SU-DHL-6 (cell line): ENCODE results near the gene HIPK2.

Source experiments
- H2AFZ ChIP-seq: fragments of 200-600 bp; sonication (generic); 2 replicates; pipeline ENCODE4 v1.6.1; 2014; ENCODE audit warnings: low read depth, mild to moderate bottlenecking, moderate library complexity, mixed read lengths, antibody characterized with exemption, low read length; ENCODE audit not compliant: severe bottlenecking
- H3F3A ChIP-seq: fragments of 200-600 bp; shearing (Covaris generic); 2 replicates; pipeline ENCODE4 v1.6.0; 2016; ENCODE audit warnings: antibody characterized with exemption, mild to moderate bottlenecking; ENCODE audit not compliant: insufficient read depth
- H3K27ac ChIP-seq: fragments of 200-600 bp; sonication (generic); 2 replicates; pipeline ENCODE4 v1.5.1; 2016; ENCODE audit warnings: low read depth, mild to moderate bottlenecking, low read length, moderate library complexity, mixed read lengths
- H3K27me3 ChIP-seq: fragments of 200-600 bp; sonication (generic), shearing (Covaris generic); 2 replicates; pipeline ENCODE4 v1.6.0; 2014; ENCODE audit warnings: mild to moderate bottlenecking, low read length
- H3K36me3 ChIP-seq: fragments of 200-600 bp; sonication (generic); 2 replicates; pipeline ENCODE4 v1.6.1; 2014; ENCODE audit warnings: mild to moderate bottlenecking, low read length, mixed read lengths
- H3K4me2 ChIP-seq: fragments of 300-600, 200-600 bp; shearing (Covaris generic), sonication (generic); 2 replicates; pipeline ENCODE4 v1.6.0; 2014; ENCODE audit warnings: low read length, low read depth, mild to moderate bottlenecking; ENCODE audit not compliant: poor library complexity, severe bottlenecking
- H3K4me3 ChIP-seq: fragments of 200-600 bp; sonication (generic); 2 replicates; pipeline ENCODE4 v1.5.1; 2014; ENCODE audit warnings: antibody characterized with exemption, low read length, mild to moderate bottlenecking, mixed read lengths; ENCODE audit not compliant: insufficient read depth, poor library complexity, severe bottlenecking
- H3K79me2 ChIP-seq: fragments of 200-600 bp; sonication (generic); 2 replicates; pipeline ENCODE4 v1.6.1; 2014; ENCODE audit warnings: mild to moderate bottlenecking, low read length, moderate library complexity; ENCODE audit not compliant: insufficient read depth
- H3K9ac ChIP-seq: fragments of 200-600 bp; sonication (generic); 2 replicates; pipeline ENCODE4 v1.7.0; 2014; ENCODE audit warnings: mild to moderate bottlenecking, low read length
- H3K9me2 ChIP-seq: fragments of 200-600 bp; sonication (generic); replicated peaks from 2 replicates; pipeline ENCODE4 v1.6.1; 2014; ENCODE audit warnings: low read length; ENCODE audit not compliant: insufficient read depth
- H3K9me3 ChIP-seq: fragments of 200-600 bp; sonication (generic); 2 replicates; pipeline ENCODE4 v1.6.1; 2014; ENCODE audit warnings: low read length, mixed read lengths; ENCODE audit not compliant: insufficient read depth
- H4K20me1 ChIP-seq: fragments of 200-600 bp; sonication (generic); 2 replicates; pipeline ENCODE4 v1.6.1; 2014; ENCODE audit warnings: low read depth, mild to moderate bottlenecking, antibody characterized with exemption, low read length, moderate library complexity, mixed read lengths
- EZH2phosphoT487 ChIP-seq: fragments of 200-600 bp; sonication (generic), shearing (Covaris generic); conservative IDR thresholded peaks from 2 replicates; pipeline ENCODE4 v1.6.1; 2018; ENCODE audit warnings: mild to moderate bottlenecking, antibody characterized with exemption, low read length, moderate library complexity, mixed read lengths
- TF ChIP-seq, protein P1 (sequence below): fragments of 200-600 bp; sonication (generic); IDR thresholded peaks from one replicate; pipeline ENCODE4 v1.5.1; 2017; ENCODE audit warnings: antibody characterized with exemption, mild to moderate bottlenecking, low read length, moderate library complexity; ENCODE audit not compliant: insufficient read depth, poor library complexity, severe bottlenecking

Gene HIPK2

DNA sequence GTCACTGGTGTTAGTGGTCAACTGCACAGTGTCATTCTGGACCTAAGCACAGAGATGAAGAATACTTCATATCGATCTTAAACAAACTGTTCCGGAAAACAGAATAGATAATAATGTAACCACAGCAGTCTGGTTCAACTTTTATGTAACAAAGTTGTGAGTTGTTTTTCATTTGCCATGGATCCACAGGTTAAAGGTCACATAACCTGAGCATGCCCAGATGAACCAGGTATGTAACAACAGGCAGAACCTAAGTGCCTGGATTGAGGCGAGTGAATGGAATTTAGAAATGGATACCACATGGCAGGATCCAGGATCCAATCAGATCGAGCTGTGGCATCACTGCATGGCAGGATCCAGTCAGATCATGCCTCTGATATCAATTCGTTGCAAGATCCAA is 167.2 kb downstream of the HIPK2 start:
- no peak overlapping the region for H2AFZ ChIP-seq
- no peaks in the 10 kb centered on the region for H3K9me2 ChIP-seq
- H4K20me1 ChIP-seq, result no peaks in the 10 kb centered on the region
- no peak overlapping the region for H3K27ac ChIP-seq
- no peak overlapping the region for H3K4me3 ChIP-seq
- H3F3A ChIP-seq, result no peaks in the 10 kb centered on the region
- no peaks in the 10 kb centered on the region for H3K27me3 ChIP-seq
- no peaks in the 10 kb centered on the region for H3K36me3 ChIP-seq
- no peaks in the 10 kb centered on the region for H3K79me2 ChIP-seq
- H3K9me3 ChIP-seq, result no peaks in the 10 kb centered on the region
- TF ChIP-seq, protein P1, sequence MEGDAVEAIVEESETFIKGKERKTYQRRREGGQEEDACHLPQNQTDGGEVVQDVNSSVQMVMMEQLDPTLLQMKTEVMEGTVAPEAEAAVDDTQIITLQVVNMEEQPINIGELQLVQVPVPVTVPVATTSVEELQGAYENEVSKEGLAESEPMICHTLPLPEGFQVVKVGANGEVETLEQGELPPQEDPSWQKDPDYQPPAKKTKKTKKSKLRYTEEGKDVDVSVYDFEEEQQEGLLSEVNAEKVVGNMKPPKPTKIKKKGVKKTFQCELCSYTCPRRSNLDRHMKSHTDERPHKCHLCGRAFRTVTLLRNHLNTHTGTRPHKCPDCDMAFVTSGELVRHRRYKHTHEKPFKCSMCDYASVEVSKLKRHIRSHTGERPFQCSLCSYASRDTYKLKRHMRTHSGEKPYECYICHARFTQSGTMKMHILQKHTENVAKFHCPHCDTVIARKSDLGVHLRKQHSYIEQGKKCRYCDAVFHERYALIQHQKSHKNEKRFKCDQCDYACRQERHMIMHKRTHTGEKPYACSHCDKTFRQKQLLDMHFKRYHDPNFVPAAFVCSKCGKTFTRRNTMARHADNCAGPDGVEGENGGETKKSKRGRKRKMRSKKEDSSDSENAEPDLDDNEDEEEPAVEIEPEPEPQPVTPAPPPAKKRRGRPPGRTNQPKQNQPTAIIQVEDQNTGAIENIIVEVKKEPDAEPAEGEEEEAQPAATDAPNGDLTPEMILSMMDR, result no peak
- TF ChIP-seq EZH2phosphoT487, result no peak
- H3K4me2 ChIP-seq, result no peak overlapping the region
- H3K9ac ChIP-seq, result no peak overlapping the region

DNA sequence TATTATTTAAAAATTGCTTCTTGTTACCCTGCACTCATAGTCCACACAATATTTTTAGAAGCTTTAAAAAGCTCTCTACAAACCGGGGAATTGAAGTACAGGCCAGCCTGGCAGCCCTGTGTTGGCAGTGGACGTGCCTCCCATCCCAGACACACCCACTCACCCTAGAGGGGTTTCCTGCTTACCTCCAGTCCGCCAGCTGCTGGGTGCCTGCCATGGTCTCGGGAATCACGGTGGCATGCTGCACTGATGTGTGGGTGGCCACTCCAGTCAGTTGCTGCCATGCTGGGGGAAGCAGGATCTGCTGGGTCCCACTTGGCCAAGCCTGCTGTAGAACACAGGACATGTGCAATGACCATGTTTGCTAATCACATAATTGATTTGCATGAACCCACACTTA is 173.9 kb downstream of the HIPK2 start:
- no peak overlapping the region for H3K9ac ChIP-seq
- no peaks in the 10 kb centered on the region for H4K20me1 ChIP-seq
- H3K9me3 ChIP-seq, result no peaks in the 10 kb centered on the region
- H3K4me3 ChIP-seq, result no peak overlapping the region
- no peaks in the 10 kb centered on the region for H3K27me3 ChIP-seq
- H3K4me2 ChIP-seq, result no peak overlapping the region
- no peaks in the 10 kb centered on the region for H3K79me2 ChIP-seq
- TF ChIP-seq, protein P1, result no peak
- no peak for TF ChIP-seq EZH2phosphoT487
- H3K9me2 ChIP-seq, result no peaks in the 10 kb centered on the region
- no peak overlapping the region for H3K27ac ChIP-seq
- H2AFZ ChIP-seq, result no peak overlapping the region
- no peaks in the 10 kb centered on the region for H3K36me3 ChIP-seq
- no peaks in the 10 kb centered on the region for H3F3A ChIP-seq

DNA sequence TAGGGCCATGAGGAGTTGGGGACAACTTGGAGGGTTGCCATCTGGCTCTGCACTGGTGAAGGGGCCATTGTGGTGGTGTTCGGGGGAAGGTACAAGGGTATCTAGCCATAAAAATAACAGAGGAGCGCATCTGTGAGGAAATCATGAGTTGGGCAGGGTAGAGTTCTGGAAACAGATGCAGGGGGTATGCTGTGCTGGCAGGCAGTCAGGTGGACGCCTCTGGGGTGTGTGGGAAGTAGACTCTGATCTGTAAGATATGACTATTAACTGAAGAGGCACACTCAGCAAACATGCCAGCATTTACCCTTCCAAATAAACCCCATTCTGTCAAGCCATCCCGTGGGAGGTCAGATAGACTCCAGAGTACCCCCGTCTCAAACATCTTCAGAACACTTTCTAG is 174.5 kb downstream of the HIPK2 start:
- Histone ChIP-seq H3K9ac (no peak overlapping the region), H3K27me3 (no peaks in the 10 kb centered on the region)

More for the DNA sequence above, 174.5 kb downstream of the HIPK2 start:
- Histone ChIP-seq H3K36me3 (no peaks in the 10 kb centered on the region), H3K79me2 (no peaks in the 10 kb centered on the region), H3K9me2 (no peaks in the 10 kb centered on the region), H3K27ac (no peak overlapping the region), H3K9me3 (no peaks in the 10 kb centered on the region), H4K20me1 (no peaks in the 10 kb centered on the region), H3K4me3 (no peak overlapping the region), H3F3A (no peaks in the 10 kb centered on the region), H2AFZ (no peak overlapping the region), H3K4me2 (no peak overlapping the region)
- no peak for TF ChIP-seq EZH2phosphoT487
- TF ChIP-seq, protein P1, result no peak
